ENCODE results near the gene RASA4.
"Not testable (repeated sequence)": the region's sequence is repeated elsewhere in the genome, so short reads cannot be mapped to it uniquely, and the experiment has no call there.

The RASA4 gene

DNA sequence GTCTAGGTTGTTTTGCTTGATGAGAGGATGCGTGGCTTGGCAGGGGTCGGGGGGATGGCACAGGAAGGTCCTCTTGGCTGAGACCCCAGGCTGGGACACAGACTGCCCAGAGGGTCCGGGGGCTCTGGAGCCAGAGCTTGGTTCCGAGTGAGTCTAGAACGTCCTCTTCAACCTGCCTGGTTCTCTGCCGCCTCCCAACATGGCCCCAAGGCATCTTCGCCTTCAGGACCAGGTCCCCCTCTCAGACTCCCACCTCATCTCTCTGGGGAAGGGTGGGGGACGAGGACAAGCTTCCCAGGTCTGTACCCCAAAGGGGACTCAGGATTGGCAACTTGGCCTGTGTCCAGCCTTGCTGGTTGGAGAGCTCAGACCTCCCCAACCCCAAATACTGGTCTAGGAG, 74.5 kb downstream of the RASA4 start:
- not testable (repeated sequence) for DNase-seq

DNA sequence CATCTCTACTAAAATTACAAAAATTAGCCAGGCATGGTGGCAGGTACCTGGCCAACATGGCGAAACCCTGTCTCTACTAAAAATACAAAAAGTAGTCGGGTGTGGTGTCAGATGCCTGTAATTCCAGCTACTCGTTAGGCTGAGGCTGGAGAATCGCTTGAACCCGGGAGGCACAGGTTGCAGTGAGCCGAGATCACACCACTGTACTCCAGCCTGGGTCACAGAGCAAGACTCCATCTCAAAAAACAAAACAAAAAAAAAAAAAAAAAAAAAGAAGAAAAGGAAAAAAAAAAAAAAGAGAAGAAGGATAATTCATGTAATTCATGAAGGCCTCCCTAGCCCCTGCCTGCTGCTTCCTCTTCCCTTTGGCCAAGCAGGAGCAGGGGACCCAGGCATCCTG, 76.0 kb downstream of the RASA4 start:
- not testable (repeated sequence) for DNase-seq

DNA sequence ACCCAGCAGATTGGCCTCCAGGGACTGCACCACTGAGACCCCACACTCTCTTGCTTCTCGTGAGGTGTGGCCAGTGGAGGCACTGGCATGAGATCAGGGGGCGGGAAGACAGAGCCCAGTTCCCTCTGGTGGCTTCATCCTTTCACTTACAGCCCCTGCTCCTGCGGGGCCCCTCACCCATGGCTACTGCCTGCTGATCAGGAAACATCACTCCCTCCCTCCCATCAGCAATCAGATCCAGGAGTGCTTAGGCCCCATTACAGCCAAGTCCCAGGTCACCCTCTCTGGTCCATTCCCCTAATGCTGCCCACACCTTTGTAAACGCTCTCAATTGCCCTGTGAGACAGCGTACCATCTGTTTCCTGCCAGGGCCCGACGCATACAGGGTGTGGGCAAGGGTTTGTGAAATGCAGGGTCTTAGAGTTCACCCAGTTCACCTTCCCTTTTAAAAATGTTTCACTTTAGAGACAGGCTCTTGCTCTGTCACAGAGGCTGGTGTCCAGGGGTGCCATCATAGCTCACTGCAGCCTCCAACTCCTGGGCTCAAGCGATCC, 81.4 kb downstream of the RASA4 start:
- DNase-seq = not testable (repeated sequence)

DNA sequence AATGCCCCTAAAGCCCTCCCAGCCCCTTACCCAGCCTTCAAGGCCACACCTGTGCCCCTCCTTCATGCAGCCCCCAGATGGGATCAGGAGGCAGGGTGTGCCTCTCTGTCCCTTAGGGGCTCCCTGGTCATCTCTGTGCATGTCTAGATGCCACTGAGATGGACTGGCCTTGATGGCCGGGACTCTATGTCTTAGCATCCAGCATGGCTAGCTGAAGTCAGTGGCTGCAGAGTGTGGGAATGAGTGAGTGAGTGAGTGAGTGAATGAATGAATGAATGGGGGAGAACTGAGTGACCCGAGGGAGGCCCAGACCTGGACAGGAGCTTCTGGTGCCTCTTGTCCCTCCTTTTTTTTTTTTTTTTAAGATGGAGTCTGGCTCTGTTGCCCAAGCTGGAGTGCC, 84.4 kb downstream of the RASA4 start:
- not testable (repeated sequence) for DNase-seq

DNA sequence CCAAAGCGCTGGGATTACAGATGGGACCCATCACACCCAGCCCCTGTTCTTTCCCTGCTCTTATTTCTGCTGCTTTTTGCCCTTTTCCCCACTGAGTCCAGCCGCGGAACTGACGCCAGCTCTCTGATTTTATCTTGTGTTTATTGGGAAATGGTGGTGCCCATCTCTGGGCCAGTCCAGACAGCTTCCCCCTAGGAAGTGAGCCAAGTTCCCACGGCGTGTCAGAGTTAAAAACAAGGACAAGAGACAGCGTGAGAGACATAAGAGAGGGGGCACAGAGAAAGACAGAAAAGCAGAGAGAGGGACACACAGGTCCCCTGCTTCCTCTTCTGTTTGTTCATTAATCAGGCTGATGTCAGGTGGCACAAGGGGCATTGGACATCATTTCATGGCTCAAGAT, 85.0 kb downstream of the RASA4 start:
- DNase-seq = not testable (repeated sequence)

DNA sequence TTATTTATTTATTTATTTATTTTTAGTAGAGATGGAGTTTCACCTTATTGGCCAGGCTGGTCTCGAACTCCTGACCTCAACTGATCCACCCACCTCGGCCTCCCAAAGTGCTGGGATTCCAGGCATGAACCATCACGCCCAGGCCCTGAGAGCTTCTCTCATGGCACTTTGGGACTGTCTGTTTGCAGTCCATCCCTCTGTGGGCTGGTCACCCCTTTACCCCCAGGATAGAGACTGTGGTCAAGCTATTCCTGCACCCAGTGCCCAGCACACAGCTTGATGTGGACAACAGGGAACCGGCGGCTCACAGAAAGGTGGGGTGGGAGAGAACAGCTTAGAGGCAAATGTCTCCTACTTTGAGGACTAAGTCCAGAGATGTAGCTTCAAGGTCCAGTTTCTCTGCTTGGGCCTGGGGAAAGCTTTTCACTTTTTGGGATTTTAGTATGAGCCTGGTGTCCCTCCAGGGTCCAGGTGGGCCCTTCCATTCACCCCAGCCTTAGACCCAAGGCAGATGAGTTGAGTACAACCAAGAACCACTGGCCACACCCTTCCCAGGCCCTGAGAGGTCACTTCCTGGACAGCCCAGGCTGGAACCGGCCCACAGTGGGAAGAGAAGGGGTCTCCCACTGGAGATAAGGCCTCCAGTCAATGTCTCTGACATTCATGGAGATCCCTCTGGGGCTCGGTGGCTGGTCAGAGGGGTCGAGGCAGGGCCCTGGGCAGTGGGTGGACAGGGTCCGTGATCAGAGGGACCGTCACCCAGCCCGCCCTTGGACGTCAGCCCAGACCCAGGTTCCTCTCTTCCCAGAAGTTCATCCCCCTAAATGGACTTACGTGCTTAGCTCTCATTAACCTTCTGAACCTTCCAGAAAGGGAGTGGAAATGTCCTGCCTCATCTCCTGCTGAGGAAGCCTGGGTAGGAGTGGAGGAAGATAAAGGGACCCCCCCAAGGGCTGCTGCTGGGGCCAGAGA, 88.4 kb downstream of the RASA4 start:
- DNase-seq = not testable (repeated sequence)

DNA sequence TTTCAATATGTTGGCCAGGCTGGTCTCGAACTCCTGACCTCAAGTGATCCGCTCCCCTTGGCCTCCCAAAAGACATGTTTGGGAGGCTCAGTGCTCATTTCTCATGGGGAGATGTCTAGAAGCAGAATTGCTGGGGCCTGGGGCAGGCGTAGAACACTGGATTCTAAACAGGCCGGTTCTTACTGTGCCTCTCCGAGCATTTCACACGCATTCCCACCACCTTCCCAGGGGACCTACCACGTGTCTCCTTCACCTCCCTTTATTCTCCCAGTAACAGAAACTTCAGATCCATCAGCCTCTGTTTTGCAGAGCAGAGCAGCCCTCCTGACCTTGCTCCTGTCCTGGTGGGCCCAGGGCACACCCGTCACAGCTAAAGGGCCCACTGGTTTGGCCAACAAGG, 89.4 kb downstream of the RASA4 start:
- not testable (repeated sequence) for DNase-seq

DNA sequence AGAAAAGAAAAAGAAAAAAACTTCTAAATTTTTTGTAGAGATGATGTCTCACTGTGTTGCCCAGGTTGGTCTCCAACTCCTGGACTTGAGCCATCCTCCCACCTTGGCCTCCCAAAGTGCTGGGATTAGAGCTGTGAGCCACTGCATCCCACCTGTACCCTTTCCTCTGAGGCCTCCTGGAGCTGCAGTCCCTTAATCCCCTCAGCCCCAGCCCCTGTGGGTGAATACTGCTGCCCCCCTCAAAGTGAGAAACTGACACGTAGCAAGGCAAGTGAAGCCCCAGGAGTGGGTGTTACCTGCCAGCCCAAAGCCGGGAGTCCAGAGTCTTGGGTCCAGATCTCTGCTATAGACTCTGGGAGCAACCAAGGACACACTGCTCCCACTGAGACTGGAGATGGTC, 91.8 kb downstream of the RASA4 start:
- DNase-seq = not testable (repeated sequence)

Measured in NCI-H1694 (cell line).